MCF 10A (cell line): Measurements from ENCODE around the gene LRRC36. TPM values are rescaled to one million over a fixed set of nuclear protein-coding genes. Genes with fewer than 3 reads are reported as not detected.

Experiments
- BruUV-seq: library from RNA; stranded (reverse); fragments of 400-500 nt; replicated peaks from 2 replicates; lab custom pipeline; 2021; lab: Mats Ljungman, UMichigan
- CTCF ChIA-PET: fragments of 300-600 bp; sonication (Branson Sonifier 250); formaldehyde crosslinking; extraction: SDS; loops from one replicate; lab custom pipeline; 2021; ENCODE audit warnings: antibody characterized with exemption, inconsistent platforms; lab: Yijun Ruan, JAX
- POLR2A ChIA-PET: fragments of 300-600, 350-650 bp; sonication (Branson Sonifier 250); formaldehyde crosslinking; extraction: SDS; loops from one replicate; lab custom pipeline; 2020; ENCODE audit warnings: antibody characterized with exemption, inconsistent platforms; lab: Yijun Ruan, JAX
- DNase-seq: peaks from one replicate; pipeline ENCODE4 v3.0.0-alpha.2; 2018; ENCODE audit not compliant: unreplicated experiment
- H3K27ac Mint-ChIP-seq: one replicate; pipeline ENCODE4 v1.8.0; 2022; ENCODE audit warnings: mild to moderate bottlenecking, low read depth, mixed read lengths; ENCODE audit not compliant: unreplicated experiment
- H3K27me3 Mint-ChIP-seq: one replicate; pipeline ENCODE4 v1.8.0; 2022; ENCODE audit warnings: mixed read lengths; ENCODE audit not compliant: insufficient read depth, unreplicated experiment
- H3K36me3 Mint-ChIP-seq: one replicate; pipeline ENCODE4 v1.8.0; 2022; ENCODE audit warnings: mild to moderate bottlenecking, moderate library complexity, mixed read lengths; ENCODE audit not compliant: insufficient read depth, unreplicated experiment
- H3K4me1 Mint-ChIP-seq: one replicate; pipeline ENCODE4 v1.8.0; 2022; ENCODE audit warnings: mixed read lengths; ENCODE audit not compliant: insufficient read depth, unreplicated experiment
- H3K4me3 Mint-ChIP-seq: one replicate; pipeline ENCODE4 v1.8.0; 2022; ENCODE audit warnings: mild to moderate bottlenecking, moderate library complexity, mixed read lengths; ENCODE audit not compliant: unreplicated experiment
- H3K9me3 Mint-ChIP-seq: one replicate; pipeline ENCODE4 v1.8.0; 2022; ENCODE audit warnings: mixed read lengths; ENCODE audit not compliant: unreplicated experiment
- intact Hi-C: fragments of 100-400 bp; cut with micrococcal nuclease; formaldehyde crosslinking; loops from 2 replicates; pipeline ENCODE4 v1.14.1; 2022
- total RNA-seq: library from RNA; stranded (reverse); gene quantifications from 2 replicates; pipeline ENCODE4 v1.2.3, GENCODE V29; 2022
- TF ChIP-seq, protein P1 (sequence below): fragments of 200-600 bp; IDR thresholded peaks from one replicate; pipeline ENCODE4 v1.8.0; 2022; ENCODE audit warnings: antibody characterized with exemption, mild to moderate bottlenecking; ENCODE audit not compliant: unreplicated experiment

LRRC36 gene
- total RNA-seq, 1 experiment from 2014 or later: not detected

DNA sequence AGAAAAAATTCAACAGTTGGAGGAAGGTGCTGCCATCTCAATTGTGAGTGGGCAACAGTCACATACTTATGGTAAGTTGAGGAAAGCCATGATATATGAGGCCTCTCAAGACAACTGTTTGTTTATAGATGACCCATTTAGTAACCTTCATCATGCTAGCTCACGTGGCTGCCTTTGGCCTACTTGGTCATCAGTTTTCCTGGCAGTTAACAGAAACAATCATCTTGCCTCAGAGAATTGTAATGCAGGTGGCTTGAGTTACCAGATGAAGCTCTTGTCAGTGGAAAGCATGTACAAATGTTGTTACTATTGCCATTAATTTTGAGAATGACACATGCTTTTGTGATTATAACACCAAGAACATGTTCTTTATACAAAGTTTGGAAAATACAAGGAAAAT is 52.0 kb downstream of the LRRC36 start:
- ChIA-PET CTCF (no interaction called here), POLR2A (no interaction called here)
- Mint-ChIP-seq H3K4me3 (no peak overlapping the region), H3K36me3 (no peaks in the 10 kb centered on the region), H3K27ac (no peak overlapping the region), H3K4me1 (no peaks in the 10 kb centered on the region), H3K9me3 (no peaks in the 10 kb centered on the region), H3K27me3 (no peaks in the 10 kb centered on the region)
- TF ChIP-seq, protein P1, sequence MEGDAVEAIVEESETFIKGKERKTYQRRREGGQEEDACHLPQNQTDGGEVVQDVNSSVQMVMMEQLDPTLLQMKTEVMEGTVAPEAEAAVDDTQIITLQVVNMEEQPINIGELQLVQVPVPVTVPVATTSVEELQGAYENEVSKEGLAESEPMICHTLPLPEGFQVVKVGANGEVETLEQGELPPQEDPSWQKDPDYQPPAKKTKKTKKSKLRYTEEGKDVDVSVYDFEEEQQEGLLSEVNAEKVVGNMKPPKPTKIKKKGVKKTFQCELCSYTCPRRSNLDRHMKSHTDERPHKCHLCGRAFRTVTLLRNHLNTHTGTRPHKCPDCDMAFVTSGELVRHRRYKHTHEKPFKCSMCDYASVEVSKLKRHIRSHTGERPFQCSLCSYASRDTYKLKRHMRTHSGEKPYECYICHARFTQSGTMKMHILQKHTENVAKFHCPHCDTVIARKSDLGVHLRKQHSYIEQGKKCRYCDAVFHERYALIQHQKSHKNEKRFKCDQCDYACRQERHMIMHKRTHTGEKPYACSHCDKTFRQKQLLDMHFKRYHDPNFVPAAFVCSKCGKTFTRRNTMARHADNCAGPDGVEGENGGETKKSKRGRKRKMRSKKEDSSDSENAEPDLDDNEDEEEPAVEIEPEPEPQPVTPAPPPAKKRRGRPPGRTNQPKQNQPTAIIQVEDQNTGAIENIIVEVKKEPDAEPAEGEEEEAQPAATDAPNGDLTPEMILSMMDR: no peak
- DNase-seq: no peak
- BruUV-seq: no TSS peak
- intact Hi-C loops: loop anchor here (10.0 kb wide), 1 partner anchor 66 kb away; no protein-coding TSS in a partner anchor

DNA sequence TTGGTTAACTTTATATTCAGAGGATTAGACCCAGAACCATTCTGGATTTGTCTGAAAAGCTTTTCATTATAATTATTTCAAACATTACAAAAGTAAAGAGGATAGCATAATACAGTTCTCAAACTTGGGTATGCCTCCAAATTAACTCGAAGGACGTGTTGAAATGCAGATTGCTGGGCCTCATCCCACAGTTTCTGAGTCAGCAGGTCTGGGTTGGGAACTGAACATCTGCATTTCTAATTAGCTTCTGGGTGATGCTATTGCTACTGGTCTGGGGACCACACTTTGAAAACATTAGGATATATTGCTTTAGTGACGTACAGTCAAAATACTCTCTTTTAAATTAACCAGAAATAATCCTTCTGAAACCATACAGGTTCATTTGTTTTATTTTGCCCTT is 56.7 kb downstream of the LRRC36 start:
- no peak overlapping the region for H3K4me3 Mint-ChIP-seq
- H3K27ac Mint-ChIP-seq: no peak overlapping the region
- TF ChIP-seq, protein P1: no peak
- H3K27me3 Mint-ChIP-seq: peaks cover 23% of the 10 kb centered on the region
- BruUV-seq: no TSS peak
- H3K36me3 Mint-ChIP-seq: no peaks in the 10 kb centered on the region
- DNase-seq: no peak
- no peaks in the 10 kb centered on the region for H3K4me1 Mint-ChIP-seq
- H3K9me3 Mint-ChIP-seq: no peaks in the 10 kb centered on the region
- ChIA-PET CTCF (interaction anchor here (1.1 to 1.2 kb wide), 2 partner anchors 34 to 44 kb away, joined by 5 read pairs; no protein-coding TSS in a partner anchor), POLR2A (interaction anchor here (1.1 kb wide), 1 partner anchor 25 kb away, joined by 3 read pairs; no protein-coding TSS in a partner anchor)
- intact Hi-C loops: no loop called here

DNA sequence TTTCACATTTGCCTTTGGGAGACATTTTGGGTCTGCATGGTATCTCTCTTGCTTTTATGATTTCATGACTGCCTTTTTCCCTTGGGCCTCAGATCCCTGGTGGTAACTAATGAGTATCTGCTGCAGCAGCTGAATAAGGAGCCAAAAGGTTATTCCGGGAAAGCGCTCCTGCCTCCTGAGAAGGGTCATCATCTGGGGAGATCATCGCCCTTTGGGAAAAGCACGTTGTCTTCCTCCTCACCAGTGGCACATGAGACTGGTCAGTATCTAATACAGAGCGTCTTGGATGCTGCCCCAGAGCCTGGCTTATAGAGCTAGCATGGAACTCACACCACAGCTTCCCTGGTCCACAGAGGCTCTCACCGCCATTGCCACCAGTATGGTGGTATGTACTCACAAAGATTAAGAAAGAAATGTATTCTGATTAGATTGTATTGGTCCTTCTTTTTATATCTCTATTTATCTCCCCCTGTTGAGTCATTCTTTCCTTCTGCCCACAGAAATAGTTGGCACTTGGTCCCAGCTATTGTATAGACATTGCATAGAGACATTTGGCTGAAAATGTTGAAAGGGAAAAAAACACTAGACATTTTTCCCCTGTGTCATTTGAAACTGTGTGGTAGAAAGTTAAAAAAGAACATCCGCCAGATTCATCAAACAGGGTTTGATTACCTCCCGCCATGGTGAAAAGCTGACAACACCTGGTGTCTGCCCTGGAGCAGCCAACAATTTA is 58.3 kb downstream of the LRRC36 start:
- ChIA-PET CTCF (interaction anchor here (0.8 to 1.9 kb wide), 2 partner anchors 35 to 680 kb away, joined by 3 to 4 read pairs; no protein-coding TSS in a partner anchor), POLR2A (interaction anchor here (0.6 kb wide), 1 partner anchor 200 kb away, joined by 3 read pairs; no protein-coding TSS in a partner anchor)
- H3K4me3 Mint-ChIP-seq: no peak overlapping the region
- TF ChIP-seq, protein P1: no peak
- H3K27ac Mint-ChIP-seq: no peak overlapping the region
- H3K27me3 Mint-ChIP-seq: peaks cover 23% of the 10 kb centered on the region
- no peaks in the 10 kb centered on the region for H3K4me1 Mint-ChIP-seq
- H3K9me3 Mint-ChIP-seq: no peaks in the 10 kb centered on the region
- intact Hi-C loops: no loop called here
- DNase-seq: no peak
- no peaks in the 10 kb centered on the region for H3K36me3 Mint-ChIP-seq
- BruUV-seq: no TSS peak

DNA sequence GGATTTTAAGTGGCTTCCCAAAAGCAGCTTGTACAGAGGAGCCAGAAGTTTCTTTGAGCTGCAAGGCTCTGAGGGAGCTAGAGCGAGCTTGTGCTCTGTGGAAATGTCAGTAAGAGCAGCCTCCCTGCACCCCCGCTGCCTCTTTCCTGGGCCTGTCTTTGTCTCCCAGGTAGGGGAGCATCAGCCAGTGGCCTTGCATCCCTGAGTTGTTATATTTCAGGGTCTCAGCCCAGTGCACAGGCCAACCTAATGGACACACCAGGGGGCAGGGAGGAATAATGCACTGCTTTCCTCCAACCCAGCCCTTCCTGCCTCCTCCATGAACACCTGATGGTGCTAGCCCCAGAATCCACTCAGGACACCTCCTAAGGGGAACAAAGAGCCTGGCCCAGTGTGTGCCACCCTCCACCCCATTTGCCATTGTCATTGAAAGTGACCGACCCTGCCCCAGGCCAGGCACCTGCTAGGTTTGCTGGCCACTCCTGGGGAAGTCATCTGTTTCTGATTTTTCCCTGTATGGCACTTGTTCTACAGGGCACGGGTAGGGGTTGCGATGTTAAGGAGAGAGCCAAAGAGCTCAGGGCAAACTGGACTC is 60.3 kb downstream of the LRRC36 start:
- Mint-ChIP-seq H3K4me3 (no peak overlapping the region), H3K9me3 (no peaks in the 10 kb centered on the region), H3K36me3 (no peaks in the 10 kb centered on the region), H3K4me1 (no peaks in the 10 kb centered on the region), H3K27me3 (peaks cover 23% of the 10 kb centered on the region), H3K27ac (no peak overlapping the region)
- no TSS peak for BruUV-seq
- DNase-seq: no peak
- POLR2A ChIA-PET: no interaction called here
- intact Hi-C loops: no loop called here
- CTCF ChIA-PET: interaction anchor here (0.6 kb wide), 1 partner anchor 54 kb away, joined by 3 read pairs; no protein-coding TSS in a partner anchor
- TF ChIP-seq, protein P1: no peak
